ENCODE measurements around the gene IL25. TPM values are rescaled to one million over a fixed set of nuclear protein-coding genes. Genes with fewer than 3 reads are reported as not detected.

IL25 gene
- total and polyA plus RNA-seq, 2 of the 8 experiments (the other 6 are each of a cell fraction or from before 2014, with no cell fraction given): not detected

GRCh38 chr14:23408307-23408630, 35.7 kb downstream of the IL25 start:
- H2BK120ac ChIP-seq (replicated peaks; ENCODE audit: low read depth, low read length): no peak overlapping the region
- H3K27ac ChIP-seq (ENCODE audit: low read depth, low read length): no peak overlapping the region
- no peak overlapping the region for H3K56ac ChIP-seq (replicated peaks; ENCODE audit: insufficient read length, low read depth, low read length)
- no peak overlapping the region for H3K4me3 ChIP-seq (ENCODE audit: extremely low read depth in 1 of 4, insufficient read depth in 2 of 4, low read depth in 3 of 4, low read length in 4 of 4)
- no peaks in the 10 kb centered on the region for H3K36me3 ChIP-seq (ENCODE audit: control insufficient read depth in 2 of 4, insufficient read depth in 4 of 4, low read length in 3 of 4)
- no peak overlapping the region for H2AK5ac ChIP-seq (ENCODE audit: low read depth, low read length)
- no peak overlapping the region for H3K9ac ChIP-seq (replicated peaks in 1 of 4; ENCODE audit: extremely low read depth in 1 of 4, low read depth in 3 of 4, low read length in 3 of 4)
- no peak overlapping the region for H3K4ac ChIP-seq (replicated peaks; ENCODE audit: insufficient read length, low read depth, low read length)
- H4K20me1 ChIP-seq (replicated peaks in 1 of 2; ENCODE audit: control insufficient read depth in 1 of 2, insufficient read depth in 2 of 2, low read length in 2 of 2): no peaks in the 10 kb centered on the region
- no peak overlapping the region for H2AFZ ChIP-seq (ENCODE audit: low read length)
- no peak overlapping the region for H3K4me2 ChIP-seq (ENCODE audit: insufficient read depth in 1 of 2, low read depth in 2 of 2, low read length in 2 of 2)
- POLR2A ChIA-PET (ENCODE audit: partially characterized antibody): interaction anchor here (0.5 kb wide), 1 partner anchor 683 kb away, joined by 3 read pairs; no protein-coding TSS in a partner anchor
- no peaks in the 10 kb centered on the region for H3K23me2 ChIP-seq (ENCODE audit: low read depth, low read length)
- H3K9me3 ChIP-seq (ENCODE audit: insufficient read depth in 2 of 2, low read depth in 1 of 2, low read length in 1 of 2): no peaks in the 10 kb centered on the region
- no peak overlapping the region for H2BK5ac ChIP-seq (ENCODE audit: low read depth, low read length)
- no peaks in the 10 kb centered on the region for H3K79me1 ChIP-seq (ENCODE audit: low read depth, low read length)
- no peak overlapping the region for H3K18ac ChIP-seq (ENCODE audit: extremely low read depth, low read length)
- no peaks in the 10 kb centered on the region for H3K79me2 ChIP-seq (ENCODE audit: control insufficient read depth in 1 of 2, insufficient read depth in 2 of 2, low read length in 2 of 2)
- FAIRE-seq: no peak
- CTCF ChIA-PET (ENCODE audit: partially characterized antibody): no interaction called here
- no peak overlapping the region for H4K91ac ChIP-seq (replicated peaks; ENCODE audit: insufficient read length, low read length)
- no peak overlapping the region for H2BK15ac ChIP-seq (ENCODE audit: low read length)
- no peak overlapping the region for H2BK12ac ChIP-seq (ENCODE audit: low read depth, low read length)
- H2BK20ac ChIP-seq (ENCODE audit: low read length): no peak overlapping the region
- no peak overlapping the region for H4K5ac ChIP-seq (ENCODE audit: insufficient read length, low read depth, low read length)
- no peak overlapping the region for H4K8ac ChIP-seq (ENCODE audit: extremely low read depth, insufficient read depth, low read length)
- no peaks in the 10 kb centered on the region; a peak in 3 of 7 replicates for H3K27me3 ChIP-seq (replicated peaks in 1 of 4; ENCODE audit: control insufficient read depth in 3 of 4, extremely low read depth in 1 of 4, insufficient read depth in 3 of 4, low read length in 3 of 4)
- H3K4me1 ChIP-seq (replicated peaks in 1 of 4; ENCODE audit: control insufficient read depth in 3 of 4, insufficient read depth in 4 of 4, low read length in 3 of 4): no peaks in the 10 kb centered on the region; a peak in 1 of 7 replicates
- DNase-seq (ENCODE audit: low read depth in 1 of 2, low spot score in 2 of 2): no peak
- 77% methylated on average over 5 of the region's 5 CpGs; no CpG with 5 or more reads in 1 of the 2 experiments for WGBS, 2 experiments (ENCODE audit: extremely low coverage in 1 of 2, insufficient coverage in 1 of 2, insufficient read length in 1 of 2, insufficient replicate concordance in 2 of 2, low coverage in 1 of 2, low lambda C conversion rate in 2 of 2, missing lambda C conversion rate in 1 of 2)
- no peak overlapping the region for H3K14ac ChIP-seq (ENCODE audit: insufficient read length)
- H3K23ac ChIP-seq (ENCODE audit: insufficient read length): no peak overlapping the region
- no peak for TF ChIP-seq CHD7 (IDR thresholded peaks at IDR 0.05; ENCODE audit: insufficient replicate concordance, low read length)

All from H1 (cell line).